ENCODE measurements around the gene SMC1B. TPM values are rescaled to one million over a fixed set of nuclear protein-coding genes. Genes with fewer than 3 reads are reported as not detected.

The SMC1B gene
- total and polyA plus RNA-seq, 9 of the 15 experiments (the other 6 are each of a cell fraction or from before 2014, with no cell fraction given): 0.03 TPM; not detected in 8

- 74% methylated on average over 9 of the region's 9 CpGs for WGBS (ENCODE audit: insufficient coverage, low coverage, missing lambda C conversion rate)
- Histone ChIP-seq H3K79me2 (ENCODE audit: control insufficient read depth, insufficient read depth, low read length) (peaks cover 98% of the 10 kb centered on the region), H3K9me1 (ENCODE audit: control insufficient read depth, insufficient read depth, low read length) (peaks cover 7% of the 10 kb centered on the region), H3K27me3 (ENCODE audit: control insufficient read depth in 2 of 2, insufficient read depth in 2 of 2, low read length in 2 of 2) (no peaks in the 10 kb centered on the region), H2AFZ (ENCODE audit: low read depth, low read length) (no peak overlapping the region), H3K4me3 (no peak overlapping the region), H4K20me1 (replicated peaks; ENCODE audit: control insufficient read depth, insufficient read depth, low read length) (peaks cover 25% of the 10 kb centered on the region; the same call in 1 of the 2 replicates), H3K27ac (ENCODE audit: extremely low read depth, low read depth, low read length) (no peak overlapping the region), H3K4me1 (replicated peaks in 1 of 2; ENCODE audit: control insufficient read depth in 2 of 2, insufficient read depth in 2 of 2, low read length in 2 of 2) (peaks cover 20 to 65% of the 10 kb centered on the region in 2 experiments), H3K9me3 (replicated peaks; ENCODE audit: control insufficient read depth, insufficient read depth, low read depth, low read length) (no peaks in the 10 kb centered on the region), H3K36me3 (ENCODE audit: control insufficient read depth, insufficient read depth, low read length) (peaks cover 51% of the 10 kb centered on the region), H3K4me2 (ENCODE audit: insufficient read depth, low read length) (no peak overlapping the region), H3K9ac (ENCODE audit: insufficient read depth in 1 of 2, low read depth in 2 of 2, low read length in 2 of 2) (no peak overlapping the region)
- DNase-seq (ENCODE audit: extremely low read depth in 1 of 4, low spot score in 3 of 4) (no peak), FAIRE-seq (no peak), ATAC-seq (no peak)
- CTCF ChIA-PET (ENCODE audit: low intra/inter-chr PET ratio): no interaction called here
- intact Hi-C loops (cut with micrococcal nuclease): no loop called here
- no TSS peak for BruUV-seq (replicated peaks)
- in situ Hi-C loops (cut with MboI): no loop called here
- POLR2A ChIA-PET: no interaction called here
- TF ChIP-seq MEF2D (tag; conservative IDR thresholded peaks at IDR 0.05; ENCODE audit: low read depth): peak; percentile 72
- peak; percentile 50; the same call in 1 of the 2 replicates for TF ChIP-seq CEBPB (tag; IDR thresholded peaks at IDR 0.05)
- no peak for TF ChIP-seq USF1 (CRISPR knock-in tag; IDR thresholded peaks at IDR 0.05)
Measured at GRCh38 chr22:45316796-45317526, 96.4 kb downstream of the SMC1B start.

DNA sequence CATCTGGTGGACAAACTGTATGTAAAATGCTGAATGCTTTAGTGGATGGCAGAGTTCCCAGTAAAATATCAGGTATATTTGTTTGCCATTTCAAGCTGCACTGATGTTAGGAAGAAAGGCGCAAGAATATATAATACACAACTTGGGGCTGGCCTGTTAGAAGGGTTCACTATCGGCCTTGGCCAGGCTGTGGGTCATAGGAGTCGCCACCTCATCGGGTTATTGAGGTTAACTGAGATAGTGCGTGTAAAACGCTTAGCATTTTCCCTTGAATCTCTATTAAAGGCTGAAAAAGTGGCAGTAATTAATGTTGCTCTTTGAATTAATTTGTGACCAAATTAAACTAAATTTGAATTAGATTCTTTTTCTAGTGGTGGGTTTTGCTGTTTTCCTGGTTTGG is 98.6 kb downstream of the SMC1B start:
- 1% methylated on average over 6 of the region's 6 CpGs for WGBS (ENCODE audit: insufficient coverage, low coverage, missing lambda C conversion rate)
- peak in 3 of 4 experiments; percentile 38 to 74 (median 60) for DNase-seq (ENCODE audit: extremely low read depth in 1 of 4, low spot score in 3 of 4)
- H3K36me3 ChIP-seq (ENCODE audit: control insufficient read depth, insufficient read depth, low read length): peaks cover 38% of the 10 kb centered on the region
- no peaks in the 10 kb centered on the region for H3K27me3 ChIP-seq (ENCODE audit: control insufficient read depth in 2 of 2, insufficient read depth in 2 of 2, low read length in 2 of 2)
- peaks cover 25% of the 10 kb centered on the region; the same call in 1 of the 2 replicates for H4K20me1 ChIP-seq (replicated peaks; ENCODE audit: control insufficient read depth, insufficient read depth, low read length)
- peak; percentile 60 for ATAC-seq
- H3K4me3 ChIP-seq: peak overlapping the region; percentile 34
- H3K27ac ChIP-seq (ENCODE audit: extremely low read depth, low read depth, low read length): peak overlapping the region; percentile 98
- no TSS peak for BruUV-seq (replicated peaks)
- H3K79me2 ChIP-seq (ENCODE audit: control insufficient read depth, insufficient read depth, low read length): peaks cover 98% of the 10 kb centered on the region
- in situ Hi-C loops (cut with MboI): no loop called here
- H3K4me2 ChIP-seq (ENCODE audit: insufficient read depth, low read length): peak overlapping the region; percentile 87
- ChIA-PET POLR2A (interaction anchor here (0.6 to 1.3 kb wide), 2 partner anchors 9 to 804 kb away, joined by 3 read pairs; no protein-coding TSS in a partner anchor), CTCF (ENCODE audit: low intra/inter-chr PET ratio) (no interaction called here)
- FAIRE-seq: peak; percentile 82
- H3K4me1 ChIP-seq (replicated peaks in 1 of 2; ENCODE audit: control insufficient read depth in 2 of 2, insufficient read depth in 2 of 2, low read length in 2 of 2): peaks cover 39 to 74% of the 10 kb centered on the region in 2 experiments
- H2AFZ ChIP-seq (ENCODE audit: low read depth, low read length): peak overlapping the region; percentile 20; the same call in 1 of the 2 replicates
- intact Hi-C loops (cut with micrococcal nuclease): no loop called here
- H3K9ac ChIP-seq (ENCODE audit: insufficient read depth in 1 of 2, low read depth in 2 of 2, low read length in 2 of 2): peak overlapping the region; percentile 52 to 85; a peak in 3 of 4 replicates
- H3K9me3 ChIP-seq (replicated peaks; ENCODE audit: control insufficient read depth, insufficient read depth, low read depth, low read length): no peaks in the 10 kb centered on the region
- H3K9me1 ChIP-seq (ENCODE audit: control insufficient read depth, insufficient read depth, low read length): peaks cover 7% of the 10 kb centered on the region
- peak; percentile 54 for TF ChIP-seq ARID1B (IDR thresholded peaks at IDR 0.05)
- no peak for TF ChIP-seq KDM4B (IDR thresholded peaks at IDR 0.05; ENCODE audit: borderline replicate concordance in 2 of 2, low read depth in 1 of 2)
- TF ChIP-seq NCOR1 (IDR thresholded peaks at IDR 0.05): peak; percentile 54
- no peak for TF ChIP-seq ZNF76 (CRISPR knock-in tag; IDR thresholded peaks at IDR 0.05; ENCODE audit: borderline replicate concordance)
- TF ChIP-seq MYC (IDR thresholded peaks at IDR 0.05; ENCODE audit: low read depth, low read length): peak; percentile 15; the same call in 1 of the 2 replicates
- TF ChIP-seq MYC (CRISPR knock-in tag; IDR thresholded peaks at IDR 0.05; ENCODE audit: borderline replicate concordance, low read depth): no peak
- no peak for TF ChIP-seq ZNF41 (CRISPR knock-in tag; conservative IDR thresholded peaks at IDR 0.05)
- TF ChIP-seq PML (IDR thresholded peaks at IDR 0.05; ENCODE audit: low read length): no peak
- no peak for TF ChIP-seq SMARCE1 (IDR thresholded peaks at IDR 0.05)

All from K562 (cell line).